Sigmoid colon (tissue), 7 donors: Measurements from ENCODE around the gene SIM1. TPM values are rescaled to one million over a fixed set of nuclear protein-coding genes. Genes with fewer than 3 reads are reported as not detected.

Experiments
- DNase-seq: peaks from one replicate; pipeline ENCODE4 v3.0.0-alpha.2; 2019
- H3K27ac ChIP-seq, 4 donors: fragments of 200-600 bp; sonication (generic); one replicate each; pipeline ENCODE4 v1.5.1; 2016 to 2019; ENCODE audit warnings: mild to moderate bottlenecking in 1 of 4
- H3K27me3 ChIP-seq, 3 donors: fragments of 200-600 bp; sonication (generic); one replicate each; pipeline ENCODE4 v1.5.1; 2019; ENCODE audit warnings: mild to moderate bottlenecking in 1 of 3
- H3K36me3 ChIP-seq, 4 donors: fragments of 200-600 bp; sonication (generic); one replicate each; pipeline ENCODE4 v1.5.1; 2016 to 2019
- H3K4me1 ChIP-seq, 4 donors: fragments of 200-600 bp; sonication (generic); one replicate each; pipeline ENCODE4 v1.5.1; 2017 to 2019
- H3K4me3 ChIP-seq, 4 donors: fragments of 200-600 bp; sonication (generic); one replicate each; pipeline ENCODE4 v1.5.1; 2017 to 2019; ENCODE audit warnings: mild to moderate bottlenecking in 2 of 4, moderate library complexity in 1 of 4
- H3K9me3 ChIP-seq, 4 donors: fragments of 200-600 bp in 3 of 4; sonication (generic) in 3 of 4; one replicate each; pipeline versions ENCODE4 v1.5.1 to v1.6.1; 2013 to 2019
- CTCF ChIP-seq, 4 experiments: fragments of 450-650 bp in 3 of 4; fragments of 200-600 bp in 1 of 4; IDR thresholded peaks; one replicate each; pipeline ENCODE4 v1.5.1; 2016 to 2019; ENCODE audit warnings: antibody characterized with exemption in 4 of 4, mild to moderate bottlenecking in 3 of 4, moderate library complexity in 2 of 4
- EP300 ChIP-seq, 4 donors: sonication (generic); formaldehyde crosslinking; IDR thresholded peaks; one replicate each; pipeline ENCODE4 v1.6.1; 2017; ENCODE audit warnings: antibody characterized with exemption in 4 of 4
- POLR2A ChIP-seq, 2 donors: fragments of 450-650 bp; IDR thresholded peaks; one replicate each; pipeline ENCODE4 v1.6.1; 2016; ENCODE audit warnings: antibody characterized with exemption in 2 of 2, mild to moderate bottlenecking in 2 of 2, moderate library complexity in 2 of 2
- POLR2AphosphoS5 ChIP-seq, 4 donors: sonication (generic); formaldehyde crosslinking; IDR thresholded peaks; one replicate each; pipeline ENCODE4 v1.6.1; 2017; ENCODE audit warnings: antibody characterized with exemption in 4 of 4
- WGBS, 2 donors: extraction: QIAGEN DNeasy Blood & Tissue Kit; methylation state at CpG; one replicate each; pipeline ENCODE4 v1.1.7; 2013; 5-methylcytosine and 5-hydroxymethylcytosine counted together
- intact Hi-C: fragments of 100-400 bp; cut with DNase I; formaldehyde crosslinking; loops from one replicate; pipeline ENCODE4 v1.15.1; 2023
- polyA plus RNA-seq, 3 donors: library from polyadenylated mRNA; stranded (reverse); fragments of 200-250 nt; gene quantifications; one replicate each; pipeline ENCODE4 v1.2.3, GENCODE V29; 2013
- total RNA-seq, 4 donors: library from RNA; depleted of rRNA; stranded (reverse); fragments of >200 nt; gene quantifications; one replicate each; pipeline ENCODE4 v1.1.0, GENCODE V29; 2016
- donor health status: healthy with polysubstance abuse.
- donor health status: Bipolar disorder and iron deficiency.
- donor health status: healthy.

The SIM1 gene
- total and polyA plus RNA-seq, 7 donors = not detected

GRCh38 chr6:100460650-100461204 is 4.0 kb downstream of the SIM1 start:
- TF ChIP-seq POLR2A (IDR thresholded peaks at IDR 0.05) (no peak), POLR2AphosphoS5 (IDR thresholded peaks at IDR 0.05) (no peak), EP300 (IDR thresholded peaks at IDR 0.05) (no peak), CTCF (IDR thresholded peaks at IDR 0.05) (no peak)
- peaks cover 0 to 4% (median 0%) of the 10 kb centered on the region in 4 donors for H3K9me3 ChIP-seq
- WGBS, 2 donors = 5 to 6% methylated on average over 9 of the region's 9 CpGs
- H3K36me3 ChIP-seq = no peaks in the 10 kb centered on the region
- peaks cover 0 to 36% (median 27%) of the 10 kb centered on the region in 4 donors for H3K4me1 ChIP-seq
- no peak overlapping the region for H3K27ac ChIP-seq
- no peak overlapping the region for H3K4me3 ChIP-seq
- peaks cover 84 to 100% (median 100%) of the 10 kb centered on the region in 3 donors for H3K27me3 ChIP-seq
- intact Hi-C loops = no loop called here
- no peak for DNase-seq

- Histone ChIP-seq H3K4me3 (no peak overlapping the region), H3K9me3 (peaks cover 0 to 2% (median 0%) of the 10 kb centered on the region in 4 donors), H3K4me1 (peaks cover 0 to 32% (median 19%) of the 10 kb centered on the region in 4 donors), H3K36me3 (no peaks in the 10 kb centered on the region), H3K27me3 (peaks cover 84 to 100% (median 100%) of the 10 kb centered on the region in 3 donors), H3K27ac (no peak overlapping the region)
- no peak for TF ChIP-seq POLR2AphosphoS5 (IDR thresholded peaks at IDR 0.05)
- TF ChIP-seq EP300 (IDR thresholded peaks at IDR 0.05) = no peak
- TF ChIP-seq POLR2A (IDR thresholded peaks at IDR 0.05) = no peak
- TF ChIP-seq CTCF (IDR thresholded peaks at IDR 0.05) = no peak
- DNase-seq = no peak
- intact Hi-C loops = no loop called here
Observed at GRCh38 chr6:100459592-100460184, 5.0 kb downstream of the SIM1 start.

GRCh38 chr6:100458841-100459591 is 5.7 kb downstream of the SIM1 start:
- intact Hi-C loops = no loop called here
- TF ChIP-seq POLR2A (IDR thresholded peaks at IDR 0.05) (no peak), POLR2AphosphoS5 (IDR thresholded peaks at IDR 0.05) (no peak), EP300 (IDR thresholded peaks at IDR 0.05) (no peak), CTCF (IDR thresholded peaks at IDR 0.05) (no peak)
- Histone ChIP-seq H3K27ac (no peak overlapping the region), H3K27me3 (peaks cover 84 to 100% (median 100%) of the 10 kb centered on the region in 3 donors), H3K9me3 (peaks cover 0 to 2% (median 0%) of the 10 kb centered on the region in 4 donors), H3K4me1 (peaks cover 0 to 25% (median 17%) of the 10 kb centered on the region in 4 donors), H3K36me3 (no peaks in the 10 kb centered on the region), H3K4me3 (no peak overlapping the region)
- no peak for DNase-seq
- 20 to 35% methylated on average over 10 of the region's 10 CpGs for WGBS, 2 donors

GRCh38 chr6:100457311-100457990 is 7.3 kb downstream of the SIM1 start:
- 16 to 50% methylated on average over 34 of the region's 34 CpGs for whole genome bisulfite sequencing, 2 donors
- Histone ChIP-seq H3K27me3 (peaks cover 76 to 100% (median 100%) of the 10 kb centered on the region in 3 donors), H3K27ac (no peak overlapping the region), H3K4me3 (no peak overlapping the region), H3K9me3 (peaks cover 0 to 2% (median 0%) of the 10 kb centered on the region in 4 donors), H3K4me1 (peaks cover 0 to 21% (median 16%) of the 10 kb centered on the region in 4 donors), H3K36me3 (no peaks in the 10 kb centered on the region)
- TF ChIP-seq CTCF (IDR thresholded peaks at IDR 0.05) (no peak), POLR2A (IDR thresholded peaks at IDR 0.05) (no peak), EP300 (IDR thresholded peaks at IDR 0.05) (no peak), POLR2AphosphoS5 (IDR thresholded peaks at IDR 0.05) (no peak)
- intact Hi-C loops = no loop called here
- no peak for DNase-seq
